Tibial artery (tissue), 4 donors: ENCODE data around the gene DCUN1D4.
"Not testable (repeated sequence)": the region's sequence is repeated elsewhere in the genome, so short reads cannot be mapped to it uniquely, and the experiment has no call there.

ENCODE experiments used
- DNase-seq, 2 donors: peaks; one replicate each; pipeline ENCODE4 v3.0.0-alpha.2; 2019
- H3K27ac ChIP-seq, 2 donors: fragments of 200-600 bp; sonication (generic) in 1 of 2; 1 replicate in 1 of 2; 2 replicates in 1 of 2; pipeline ENCODE4 v1.5.1; 2018 to 2019; ENCODE audit warnings: mild to moderate bottlenecking in 1 of 2
- H3K27me3 ChIP-seq, 2 donors: fragments of 200-600 bp; sonication (generic) in 1 of 2; one replicate each; pipeline versions ENCODE4 v1.5.1 to v1.6.0; 2016 to 2019
- H3K36me3 ChIP-seq, 3 donors: fragments of 200-600 bp; sonication (generic) in 2 of 3; one replicate each; pipeline ENCODE4 v1.5.1; 2016 to 2019; ENCODE audit warnings: mild to moderate bottlenecking in 2 of 3
- H3K4me1 ChIP-seq, 4 donors: fragments of 200-600 bp; sonication (generic) in 2 of 4; 1 replicate in 3 of 4; 2 replicates in 1 of 4; pipeline ENCODE4 v1.5.1; 2016 to 2019
- H3K4me3 ChIP-seq, 2 donors: fragments of 200-600 bp; sonication (generic) in 1 of 2; 1 replicate in 1 of 2; 2 replicates in 1 of 2; pipeline ENCODE4 v1.5.1; 2018 to 2019; ENCODE audit warnings: mild to moderate bottlenecking in 2 of 2
- H3K9me3 ChIP-seq, 3 donors: fragments of 200-600 bp; sonication (generic) in 1 of 3; one replicate each; pipeline ENCODE4 v1.5.1; 2016 to 2019
- CTCF ChIP-seq, 2 experiments: fragments of 200-600 bp in 1 of 2; fragments of 450-650 bp in 1 of 2; IDR thresholded peaks; one replicate each; pipeline ENCODE4 v1.5.1; 2017 to 2019; ENCODE audit warnings: antibody characterized with exemption in 2 of 2, mild to moderate bottlenecking in 1 of 2, moderate library complexity in 1 of 2
- intact Hi-C: fragments of 100-400 bp; cut with DNase I; formaldehyde crosslinking; loops from one replicate; pipeline ENCODE4 v1.15.0; 2023; ENCODE audit warnings: low total_unique reads

The DCUN1D4 gene

GRCh38 chr4:51884606-51885005 is 41.7 kb downstream of the DCUN1D4 start:
- H3K4me1 ChIP-seq: peaks cover 0 to 13% (median 0%) of the 10 kb centered on the region in 4 donors
- intact Hi-C loops: no loop called here
- peaks cover 25 to 51% (median 39%) of the 10 kb centered on the region in 3 donors for H3K36me3 ChIP-seq
- no peak overlapping the region for H3K27ac ChIP-seq
- no peak overlapping the region for H3K4me3 ChIP-seq
- H3K27me3 ChIP-seq: no peaks in the 10 kb centered on the region
- H3K9me3 ChIP-seq: no peaks in the 10 kb centered on the region
- no peak for DNase-seq
- no peak for TF ChIP-seq CTCF (IDR thresholded peaks at IDR 0.05)

GRCh38 chr4:51885363-51885762 is 42.4 kb downstream of the DCUN1D4 start:
- Histone ChIP-seq H3K27me3 (no peaks in the 10 kb centered on the region), H3K27ac (no peak overlapping the region), H3K4me1 (peaks cover 0 to 13% (median 0%) of the 10 kb centered on the region in 4 donors), H3K9me3 (no peaks in the 10 kb centered on the region), H3K36me3 (peaks cover 29 to 52% (median 43%) of the 10 kb centered on the region in 3 donors), H3K4me3 (no peak overlapping the region)
- TF ChIP-seq CTCF (IDR thresholded peaks at IDR 0.05): peak; percentile 34 to 41
- DNase-seq: no peak
- intact Hi-C loops: no loop called here

DNA sequence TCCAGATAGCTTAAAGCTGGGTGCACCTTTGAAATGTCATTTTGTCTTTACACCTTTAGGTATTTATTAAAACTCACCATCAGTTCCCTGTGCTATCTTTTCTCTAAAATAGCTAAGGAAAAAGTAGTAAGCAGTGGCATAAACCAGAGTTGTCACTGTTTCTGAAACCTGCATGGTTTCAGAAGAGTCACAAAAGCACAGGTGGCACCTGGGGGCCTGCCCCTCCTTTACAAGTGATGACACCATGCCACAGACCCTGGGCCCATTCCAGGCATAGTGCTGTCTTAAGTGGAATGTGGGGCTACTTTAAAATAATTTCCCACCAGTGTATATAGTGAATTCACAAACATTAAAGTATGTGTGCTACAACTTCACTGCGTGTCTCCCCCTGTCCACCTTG is 47.8 kb downstream of the DCUN1D4 start:
- intact Hi-C loops: loop anchor here (5.0 kb wide), 1 partner anchor 132 kb away; the partner anchor contains the start of gene LRRC66
- no peak for TF ChIP-seq CTCF (IDR thresholded peaks at IDR 0.05)
- Histone ChIP-seq H3K4me3 (no peak overlapping the region), H3K9me3 (no peaks in the 10 kb centered on the region), H3K36me3 (peaks cover 45 to 65% (median 54%) of the 10 kb centered on the region in 3 donors), H3K27me3 (no peaks in the 10 kb centered on the region), H3K27ac (no peak overlapping the region), H3K4me1 (peaks cover 0 to 20% (median 5%) of the 10 kb centered on the region in 4 donors)
- DNase-seq: no peak

GRCh38 chr4:51893402-51893801 is 50.4 kb downstream of the DCUN1D4 start:
- not testable (repeated sequence) for H3K27me3 ChIP-seq, DNase-seq, H3K27ac ChIP-seq, H3K4me3 ChIP-seq, H3K9me3 ChIP-seq
- peaks cover 29 to 53% (median 36%) of the 10 kb centered on the region in 3 donors for H3K36me3 ChIP-seq
- intact Hi-C loops: loop anchor here (5.0 kb wide), 1 partner anchor 129 kb away; the partner anchor contains the start of gene LRRC66
- H3K4me1 ChIP-seq: peaks cover 0 to 24% (median 8%) of the 10 kb centered on the region in 4 donors

DNA sequence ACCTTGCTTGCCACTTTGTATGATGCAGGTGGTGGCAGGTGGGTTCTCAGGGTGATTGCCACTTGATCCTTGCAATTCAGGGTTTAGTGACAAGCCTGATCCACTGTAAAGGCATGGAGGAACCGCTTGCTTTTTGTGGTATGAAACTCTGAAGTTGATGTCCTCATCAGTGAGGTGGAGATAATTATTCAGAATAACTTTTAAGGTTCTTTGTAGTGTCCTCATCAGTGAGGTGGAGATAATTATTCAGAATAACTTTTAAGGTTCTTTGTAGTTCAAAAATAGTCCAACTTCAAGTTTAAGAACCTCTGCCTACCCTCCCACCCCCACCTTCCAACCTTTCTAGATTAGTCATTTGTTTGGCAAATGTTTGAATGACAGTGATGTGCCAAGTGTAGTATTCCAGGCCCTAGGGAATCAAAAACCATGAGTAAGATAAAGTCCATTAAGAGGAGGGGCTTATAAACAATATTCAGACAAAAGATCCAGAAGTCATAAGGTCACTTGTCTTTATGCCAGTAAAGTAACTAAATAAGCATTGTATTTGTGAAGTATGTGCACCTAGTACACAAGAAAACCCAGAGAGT is 51.2 kb downstream of the DCUN1D4 start:
- Histone ChIP-seq H3K4me1 (peaks cover 0 to 31% (median 8%) of the 10 kb centered on the region in 4 donors), H3K4me3 (no peak overlapping the region), H3K36me3 (peaks cover 28 to 46% (median 28%) of the 10 kb centered on the region in 3 donors), H3K9me3 (no peaks in the 10 kb centered on the region), H3K27me3 (no peaks in the 10 kb centered on the region), H3K27ac (no peak overlapping the region)
- DNase-seq: no peak
- no peak for TF ChIP-seq CTCF (IDR thresholded peaks at IDR 0.05)
- intact Hi-C loops: loop anchor here (5.0 kb wide), 1 partner anchor 128 kb away; the partner anchor contains the start of gene LRRC66

GRCh38 chr4:51895158-51895557 is 52.2 kb downstream of the DCUN1D4 start:
- Histone ChIP-seq H3K27me3 (no peaks in the 10 kb centered on the region), H3K4me1 (peaks cover 0 to 35% (median 8%) of the 10 kb centered on the region in 4 donors), H3K4me3 (no peak overlapping the region), H3K27ac (peak overlapping the region in 1 of 2 donors; percentile 38), H3K9me3 (no peaks in the 10 kb centered on the region), H3K36me3 (peaks cover 19 to 40% (median 32%) of the 10 kb centered on the region in 3 donors)
- TF ChIP-seq CTCF (IDR thresholded peaks at IDR 0.05): no peak
- intact Hi-C loops: no loop called here
- no peak for DNase-seq
